Liver (tissue), 9 donors: ENCODE measurements around the gene ITPKB. TPM values are rescaled to one million over a fixed set of nuclear protein-coding genes. Genes with fewer than 3 reads are reported as not detected.

Experiments used
- DNase-seq: peaks from one replicate; pipeline ENCODE4 v3.0.0-alpha.2; 2017; ENCODE audit warnings: low spot score
- H3K27ac ChIP-seq, 2 donors: one replicate each; pipeline ENCODE4 v1.7.0; 2013; ENCODE audit warnings: inconsistent platforms in 2 of 2, low read length in 2 of 2, control low read depth in 1 of 2, low read depth in 1 of 2, mild to moderate bottlenecking in 1 of 2
- H3K27me3 ChIP-seq, 4 donors: one replicate each; pipeline versions ENCODE4 v1.6.1 to v1.7.0; 2013; ENCODE audit warnings: low read length in 3 of 4, inconsistent platforms in 1 of 4, mild to moderate bottlenecking in 1 of 4, moderate library complexity in 1 of 4; ENCODE audit not compliant: control insufficient read depth in 4 of 4, insufficient read depth in 4 of 4
- H3K36me3 ChIP-seq, 4 donors: one replicate each; pipeline versions ENCODE4 v1.6.1 to v1.7.0; 2013; ENCODE audit warnings: low read length in 3 of 4, mild to moderate bottlenecking in 3 of 4, low read depth in 1 of 4, moderate library complexity in 1 of 4; ENCODE audit not compliant: control insufficient read depth in 4 of 4, insufficient read depth in 3 of 4
- H3K4me1 ChIP-seq, 4 donors: one replicate each; pipeline versions ENCODE4 v1.6.1 to v1.7.0; 2013; ENCODE audit warnings: low read length in 3 of 4, mild to moderate bottlenecking in 3 of 4, moderate library complexity in 1 of 4; ENCODE audit not compliant: control insufficient read depth in 4 of 4, insufficient read depth in 4 of 4
- H3K4me3 ChIP-seq, 3 donors: one replicate each; pipeline versions ENCODE4 v1.6.1 to v1.7.0; 2013; ENCODE audit warnings: low read length in 3 of 3, control low read depth in 1 of 3, low read depth in 1 of 3, mild to moderate bottlenecking in 1 of 3
- H3K9ac ChIP-seq, 2 donors: one replicate each; pipeline ENCODE4 v1.7.0; 2013; ENCODE audit warnings: low read length in 2 of 2, mild to moderate bottlenecking in 2 of 2, moderate library complexity in 2 of 2, control low read depth in 1 of 2, low read depth in 1 of 2
- H3K9me3 ChIP-seq, 4 donors: one replicate each; pipeline versions ENCODE4 v1.6.1 to v1.7.0; 2013; ENCODE audit warnings: low read length in 3 of 4; ENCODE audit not compliant: control insufficient read depth in 4 of 4
- CTCF ChIP-seq: fragments of 150-350 bp; IDR thresholded peaks from 2 replicates; pipeline ENCODE4 v1.5.1; 2017; ENCODE audit warnings: improper control_type of control experiment, low read depth, low read length; ENCODE audit not compliant: missing input control
- EGR1 ChIP-seq, 2 donors: IDR thresholded peaks; 2 replicates each; pipeline ENCODE4 v1.6.1; 2016 to 2018; ENCODE audit warnings: antibody characterized with exemption in 2 of 2, low read depth in 2 of 2
- FOXA2 ChIP-seq: IDR thresholded peaks from 2 replicates; pipeline ENCODE4 v1.6.1; 2016; ENCODE audit warnings: antibody characterized with exemption
- GABPA ChIP-seq, 2 donors: IDR thresholded peaks in 1 of 2; conservative IDR thresholded peaks in 1 of 2; 2 replicates each; pipeline ENCODE4 v1.6.1; 2016; ENCODE audit warnings: antibody characterized with exemption in 2 of 2, mild to moderate bottlenecking in 1 of 2, moderate library complexity in 1 of 2
- HNF4A ChIP-seq, 2 donors: conservative IDR thresholded peaks; 2 replicates each; pipeline ENCODE4 v1.6.1; 2016; ENCODE audit warnings: antibody characterized with exemption in 2 of 2, mild to moderate bottlenecking in 2 of 2
- JUND ChIP-seq, 2 donors: IDR thresholded peaks; 2 replicates each; pipeline ENCODE4 v1.6.1; 2016; ENCODE audit warnings: antibody characterized with exemption in 2 of 2
- NR2F2 ChIP-seq: IDR thresholded peaks from 2 replicates; pipeline ENCODE4 v1.6.1; 2016; ENCODE audit warnings: antibody characterized with exemption
- RAD21 ChIP-seq, 2 donors: IDR thresholded peaks; 2 replicates each; pipeline ENCODE4 v1.6.1; 2016; ENCODE audit warnings: antibody characterized with exemption in 2 of 2, mild to moderate bottlenecking in 2 of 2
- REST ChIP-seq: IDR thresholded peaks from 2 replicates; pipeline ENCODE4 v1.6.1; 2016; ENCODE audit warnings: antibody characterized with exemption, mild to moderate bottlenecking
- RXRA ChIP-seq, 2 donors: IDR thresholded peaks; 2 replicates each; pipeline ENCODE4 v1.6.1; 2017 to 2018; ENCODE audit warnings: antibody characterized with exemption in 2 of 2, mild to moderate bottlenecking in 1 of 2
- TAF1 ChIP-seq: conservative IDR thresholded peaks from 2 replicates; pipeline ENCODE4 v1.6.1; 2016; ENCODE audit warnings: antibody characterized with exemption, mild to moderate bottlenecking
- YY1 ChIP-seq: IDR thresholded peaks from 2 replicates; pipeline ENCODE4 v1.6.1; 2016; ENCODE audit warnings: antibody characterized with exemption, mild to moderate bottlenecking
- WGBS: extraction: QIAGEN DNeasy Blood & Tissue Kit; methylation state at CpG from one replicate; pipeline ENCODE4 v1.1.7; 2013; 5-methylcytosine and 5-hydroxymethylcytosine counted together
- polyA plus RNA-seq, 2 donors: library from polyadenylated mRNA; stranded (reverse) in 1 of 2; unstranded in 1 of 2; fragments of 200-250 nt in 1 of 2; fragments of >200 nt in 1 of 2; fragmentation: Nextera tagmentation in 1 of 2; extraction: Ambion mirVana in 1 of 2; gene quantifications; one replicate each; pipeline versions ENCODE4 v1.2.1 to v1.2.3, GENCODE V29; 2013 to 2015
- total RNA-seq, 2 donors: library from RNA; depleted of rRNA; stranded (reverse); fragments of >200 nt; gene quantifications; one replicate each; pipeline ENCODE4 v1.2.3, GENCODE V29; 2014
- TF ChIP-seq, protein P1 (sequence below): IDR thresholded peaks from 2 replicates; pipeline ENCODE4 v1.6.1; 2016; ENCODE audit warnings: antibody characterized with exemption
- TF ChIP-seq, protein P2 (sequence below): IDR thresholded peaks from 2 replicates; pipeline ENCODE4 v1.6.1; 2016; ENCODE audit warnings: antibody characterized with exemption
- donor health status: healthy.
- donor health status: healthy.
- donor health status: healthy.
- donor health status: healthy.
- donor health status: healthy.

Gene ITPKB
- total and polyA plus RNA-seq, 4 donors, result 0.61 to 5.8 (median 3.7) TPM

DNA sequence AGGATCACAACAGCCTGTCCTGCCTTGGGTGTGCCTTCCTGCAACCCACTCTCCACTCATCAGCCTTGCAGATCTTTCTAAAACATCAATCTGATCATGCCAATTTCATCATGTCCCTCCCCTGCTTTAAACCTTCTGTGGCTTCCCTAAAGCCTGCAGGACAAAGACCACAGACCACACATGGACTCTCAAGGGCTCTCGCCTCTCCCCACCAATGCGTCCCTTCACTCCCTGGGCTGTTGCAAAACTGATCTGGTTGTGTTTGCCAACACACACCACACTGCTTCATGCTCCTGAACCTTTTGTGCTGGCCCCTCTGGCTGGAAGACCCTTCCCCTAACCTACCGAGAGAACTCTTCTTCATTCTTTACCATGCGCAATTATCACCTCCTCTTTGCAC is 72.4 kb downstream of the ITPKB start:
- no peak overlapping the region for H3K27ac ChIP-seq
- no peak for DNase-seq
- H3K36me3 ChIP-seq, result no peaks in the 10 kb centered on the region
- 94% methylated on average over 4 of the region's 4 CpGs for WGBS
- H3K4me1 ChIP-seq, result peaks cover 0 to 6% (median 0%) of the 10 kb centered on the region in 4 donors
- no peaks in the 10 kb centered on the region for H3K9me3 ChIP-seq
- no peak overlapping the region for H3K4me3 ChIP-seq
- no peak overlapping the region for H3K9ac ChIP-seq
- TF ChIP-seq NR2F2 (no peak), GABPA (IDR thresholded peaks at IDR 0.05 in 1 of 2, conservative IDR thresholded peaks at IDR 0.05 in 1 of 2) (no peak), RAD21 (IDR thresholded peaks at IDR 0.05) (no peak)
- H3K27me3 ChIP-seq, result no peaks in the 10 kb centered on the region

- no peaks in the 10 kb centered on the region for H3K9me3 ChIP-seq
- peaks cover 0 to 6% (median 0%) of the 10 kb centered on the region in 4 donors for H3K4me1 ChIP-seq
- H3K27ac ChIP-seq, result no peak overlapping the region
- no peak for DNase-seq
- TF ChIP-seq GABPA (IDR thresholded peaks at IDR 0.05 in 1 of 2, conservative IDR thresholded peaks at IDR 0.05 in 1 of 2) (no peak), RXRA (IDR thresholded peaks at IDR 0.05) (no peak), YY1 (no peak), HNF4A (conservative IDR thresholded peaks at IDR 0.05) (no peak), CTCF (no peak), NR2F2 (no peak), JUND (IDR thresholded peaks at IDR 0.05) (no peak), FOXA2 (no peak)
- TF ChIP-seq, protein P1, sequence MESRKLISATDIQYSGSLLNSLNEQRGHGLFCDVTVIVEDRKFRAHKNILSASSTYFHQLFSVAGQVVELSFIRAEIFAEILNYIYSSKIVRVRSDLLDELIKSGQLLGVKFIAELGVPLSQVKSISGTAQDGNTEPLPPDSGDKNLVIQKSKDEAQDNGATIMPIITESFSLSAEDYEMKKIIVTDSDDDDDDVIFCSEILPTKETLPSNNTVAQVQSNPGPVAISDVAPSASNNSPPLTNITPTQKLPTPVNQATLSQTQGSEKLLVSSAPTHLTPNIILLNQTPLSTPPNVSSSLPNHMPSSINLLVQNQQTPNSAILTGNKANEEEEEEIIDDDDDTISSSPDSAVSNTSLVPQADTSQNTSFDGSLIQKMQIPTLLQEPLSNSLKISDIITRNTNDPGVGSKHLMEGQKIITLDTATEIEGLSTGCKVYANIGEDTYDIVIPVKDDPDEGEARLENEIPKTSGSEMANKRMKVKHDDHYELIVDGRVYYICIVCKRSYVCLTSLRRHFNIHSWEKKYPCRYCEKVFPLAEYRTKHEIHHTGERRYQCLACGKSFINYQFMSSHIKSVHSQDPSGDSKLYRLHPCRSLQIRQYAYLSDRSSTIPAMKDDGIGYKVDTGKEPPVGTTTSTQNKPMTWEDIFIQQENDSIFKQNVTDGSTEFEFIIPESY, result no peak
- TF ChIP-seq, protein P2, sequence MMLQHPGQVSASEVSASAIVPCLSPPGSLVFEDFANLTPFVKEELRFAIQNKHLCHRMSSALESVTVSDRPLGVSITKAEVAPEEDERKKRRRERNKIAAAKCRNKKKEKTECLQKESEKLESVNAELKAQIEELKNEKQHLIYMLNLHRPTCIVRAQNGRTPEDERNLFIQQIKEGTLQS, result no peak
- WGBS, result 94% methylated on average over 6 of the region's 6 CpGs
- no peaks in the 10 kb centered on the region for H3K27me3 ChIP-seq
- no peak overlapping the region for H3K9ac ChIP-seq
- no peaks in the 10 kb centered on the region for H3K36me3 ChIP-seq
- no peak overlapping the region for H3K4me3 ChIP-seq
Observed at GRCh38 chr1:226666164-226666506, 72.9 kb downstream of the ITPKB start.

DNA sequence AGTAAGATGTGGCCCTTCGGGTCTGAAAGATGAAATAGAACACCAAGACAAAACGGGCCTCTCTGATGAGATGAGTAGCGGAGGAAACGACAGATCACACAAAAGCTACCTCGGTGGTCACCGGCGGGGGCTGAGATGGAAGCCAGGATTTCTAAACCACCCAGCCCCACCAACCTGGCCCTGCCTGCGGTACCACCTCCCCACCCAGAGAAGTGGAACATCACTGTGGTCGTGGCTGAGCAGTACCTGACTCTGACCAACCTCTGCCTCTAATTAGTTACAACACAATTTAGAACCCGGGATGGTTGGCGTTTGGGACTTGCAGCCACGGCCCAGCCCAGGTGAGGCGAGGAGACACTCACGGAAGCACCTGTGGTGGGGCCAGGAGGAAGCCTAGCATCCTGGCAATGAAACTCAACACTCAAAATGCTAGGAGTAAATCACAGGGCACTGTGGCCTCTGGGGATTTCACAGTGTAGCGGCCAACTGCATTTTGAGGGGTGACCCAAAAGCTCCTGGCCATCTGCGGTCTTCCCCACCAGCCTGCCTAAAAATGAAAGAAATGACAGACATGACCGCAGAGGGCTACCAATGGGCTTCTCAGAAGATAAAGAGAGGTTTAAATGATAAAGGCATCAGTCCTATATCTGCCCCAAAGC is 73.4 kb downstream of the ITPKB start:
- Histone ChIP-seq H3K27me3 (no peaks in the 10 kb centered on the region), H3K4me3 (no peak overlapping the region), H3K36me3 (no peaks in the 10 kb centered on the region), H3K9me3 (no peaks in the 10 kb centered on the region), H3K4me1 (peaks cover 0 to 6% (median 0%) of the 10 kb centered on the region in 4 donors), H3K9ac (no peak overlapping the region), H3K27ac (peak overlapping the region; percentile 51 to 73)
- DNase-seq, result no peak
- 90% methylated on average over 17 of the region's 17 CpGs for WGBS
- no peak for TF ChIP-seq JUND (IDR thresholded peaks at IDR 0.05)
- TF ChIP-seq FOXA2, result no peak
- TF ChIP-seq NR2F2, result no peak
- TF ChIP-seq HNF4A (conservative IDR thresholded peaks at IDR 0.05), result no peak
- TF ChIP-seq RAD21 (IDR thresholded peaks at IDR 0.05), result no peak
- TF ChIP-seq CTCF, result no peak
- no peak for TF ChIP-seq EGR1 (IDR thresholded peaks at IDR 0.05; ENCODE audit: low read depth in 2 of 2)
- no peak for TF ChIP-seq GABPA (IDR thresholded peaks at IDR 0.05 in 1 of 2, conservative IDR thresholded peaks at IDR 0.05 in 1 of 2)
- TF ChIP-seq YY1, result no peak
- TF ChIP-seq REST, result no peak
- TF ChIP-seq TAF1, result no peak
- TF ChIP-seq, protein P2, result no peak
